Keratinocyte (primary cell): Measurements from ENCODE around the gene PHOSPHO1. TPM values are rescaled to one million over a fixed set of nuclear protein-coding genes. Genes with fewer than 3 reads are reported as not detected.

Experiments
- DNase-seq: peaks from one replicate; pipeline ENCODE4 v3.0.0-alpha.2; 2011; ENCODE audit warnings: low read depth, missing footprints, low spot score
- FAIRE-seq: peaks from 2 replicates; lab custom pipeline; 2011; peaks lifted over from hg19 to GRCh38; lab: Jason Lieb, UNC
- H2AFZ ChIP-seq: 2 replicates; pipeline ENCODE4 v1.6.0; 2012; ENCODE audit warnings: low read length, control low read depth, inconsistent platforms; ENCODE audit not compliant: control insufficient read depth
- H3K27ac ChIP-seq: 2 replicates; pipeline ENCODE4 v1.5.1; 2011; ENCODE audit warnings: low read length; ENCODE audit not compliant: control insufficient read depth, insufficient read depth
- H3K27me3 ChIP-seq: 3 replicates; pipeline ENCODE4 v1.6.0; 2011; ENCODE audit warnings: low read length; ENCODE audit not compliant: control insufficient read depth, insufficient read depth; ENCODE audit errors: extremely low read depth
- H3K36me3 ChIP-seq, 2 experiments: 2 replicates in 1 of 2; 3 replicates in 1 of 2; pipeline ENCODE4 v1.5.1; 2011; ENCODE audit warnings: low read length in 2 of 2, mild to moderate bottlenecking in 1 of 2; ENCODE audit not compliant: control insufficient read depth in 2 of 2, insufficient read depth in 2 of 2; ENCODE audit errors: extremely low read depth in 1 of 2
- H3K4me1 ChIP-seq: 3 replicates; pipeline ENCODE4 v1.5.1; 2011; ENCODE audit warnings: low read length; ENCODE audit not compliant: control insufficient read depth, insufficient read depth; ENCODE audit errors: extremely low read depth
- H3K4me2 ChIP-seq: 3 replicates; pipeline ENCODE4 v1.6.0; 2011; ENCODE audit warnings: low read depth, low read length; ENCODE audit not compliant: control insufficient read depth, insufficient read depth; ENCODE audit errors: extremely low read depth
- H3K4me3 ChIP-seq, 3 experiments: fragments of 200-600 bp in 1 of 3; sonication (generic) in 1 of 3; 2 replicates in 2 of 3; 3 replicates in 1 of 3; pipeline ENCODE4 v1.5.1; 2011 to 2016; ENCODE audit warnings: low read length in 3 of 3, mild to moderate bottlenecking in 3 of 3, control low read depth in 2 of 3, inconsistent platforms in 1 of 3, low read depth in 1 of 3, mixed read lengths in 1 of 3, mixed run types in 1 of 3, moderate library complexity in 1 of 3; ENCODE audit not compliant: control insufficient read depth in 2 of 3, insufficient read depth in 2 of 3; ENCODE audit errors: extremely low read depth in 1 of 3
- H3K79me2 ChIP-seq: 2 replicates; pipeline ENCODE4 v1.6.0; 2012; ENCODE audit warnings: low read length; ENCODE audit not compliant: control insufficient read depth, insufficient read depth
- H3K9ac ChIP-seq: 3 replicates; pipeline ENCODE4 v1.6.0; 2011; ENCODE audit warnings: low read length; ENCODE audit not compliant: control insufficient read depth, insufficient read depth; ENCODE audit errors: extremely low read depth
- H3K9me1 ChIP-seq: 3 replicates; pipeline ENCODE4 v1.6.0; 2011; ENCODE audit warnings: low read length; ENCODE audit not compliant: control insufficient read depth, insufficient read depth; ENCODE audit errors: extremely low read depth
- H3K9me3 ChIP-seq: 2 replicates; pipeline ENCODE4 v1.5.1; 2012; ENCODE audit warnings: low read depth, low read length; ENCODE audit not compliant: control insufficient read depth
- H4K20me1 ChIP-seq: 3 replicates; pipeline ENCODE4 v1.6.0; 2011; ENCODE audit warnings: low read length; ENCODE audit not compliant: control insufficient read depth, insufficient read depth; ENCODE audit errors: extremely low read depth
- EZH2 ChIP-seq: IDR thresholded peaks from one replicate; pipeline ENCODE4 v1.6.1; 2012; ENCODE audit warnings: inconsistent platforms, mild to moderate bottlenecking, low read length, moderate library complexity
- dilution Hi-C: fragments of 300-500 bp; cut with MboI; formaldehyde crosslinking; loops from one replicate; pipeline ENCODE4 v1.7.0; 2020; ENCODE audit warnings: low sequenced_read_pairs; ENCODE audit not compliant: extremely low pct_ligation_motif_present
- polyA plus RNA-seq, 5 experiments: library from polyadenylated mRNA; depleted of rRNA in 3 of 5; stranded (reverse) in 3 of 5; stranded (forward) in 1 of 5; unstranded in 1 of 5; fragments of >200 nt; gene quantifications; 1 replicate in 1 of 5; 2 replicates in 3 of 5; 3 replicates in 1 of 5; pipeline versions ENCODE4 v1.2.1 to v1.2.3, GENCODE V29; 2011 to 2012; ENCODE audit warnings: missing spikeins in 2 of 5, low read depth in 1 of 5, low replicate concordance in 1 of 5
- TF ChIP-seq, protein P1 (sequence below), 3 experiments: IDR thresholded peaks in 1 of 3; conservative IDR thresholded peaks in 1 of 3; optimal IDR thresholded peaks in 1 of 3; 2 replicates in 2 of 3; 3 replicates in 1 of 3; pipeline versions ENCODE3 to v1.5.1; 2011; ENCODE audit warnings: low read length in 3 of 3, mild to moderate bottlenecking in 3 of 3, moderate library complexity in 2 of 3, control low read depth in 1 of 3, inconsistent platforms in 1 of 3; ENCODE audit not compliant: insufficient read depth in 2 of 3; ENCODE audit errors: extremely low read depth in 1 of 3

The PHOSPHO1 gene
- polyA plus RNA-seq, 1 donor (not counting 4 experiments of a cell fraction or from before 2014, with no cell fraction given), result 0.04 TPM

- no peaks in the 10 kb centered on the region for H3K4me1 ChIP-seq
- H3K4me3 ChIP-seq, result no peak overlapping the region
- no peak overlapping the region for H2AFZ ChIP-seq
- H3K27me3 ChIP-seq, result peaks cover 4% of the 10 kb centered on the region
- H3K4me2 ChIP-seq, result no peak overlapping the region
- FAIRE-seq, result no peak
- H4K20me1 ChIP-seq, result no peaks in the 10 kb centered on the region
- no peaks in the 10 kb centered on the region for H3K36me3 ChIP-seq
- H3K9me1 ChIP-seq, result no peaks in the 10 kb centered on the region
- H3K9ac ChIP-seq, result no peak overlapping the region
- no peak for TF ChIP-seq EZH2
- H3K9me3 ChIP-seq, result no peaks in the 10 kb centered on the region
- no peak overlapping the region for H3K27ac ChIP-seq
- DNase-seq, result no peak
- H3K79me2 ChIP-seq, result no peaks in the 10 kb centered on the region
- dilution Hi-C loops, result no loop called here
Observed at GRCh38 chr17:49247944-49248343, 17.4 kb upstream of the PHOSPHO1 start.

DNA sequence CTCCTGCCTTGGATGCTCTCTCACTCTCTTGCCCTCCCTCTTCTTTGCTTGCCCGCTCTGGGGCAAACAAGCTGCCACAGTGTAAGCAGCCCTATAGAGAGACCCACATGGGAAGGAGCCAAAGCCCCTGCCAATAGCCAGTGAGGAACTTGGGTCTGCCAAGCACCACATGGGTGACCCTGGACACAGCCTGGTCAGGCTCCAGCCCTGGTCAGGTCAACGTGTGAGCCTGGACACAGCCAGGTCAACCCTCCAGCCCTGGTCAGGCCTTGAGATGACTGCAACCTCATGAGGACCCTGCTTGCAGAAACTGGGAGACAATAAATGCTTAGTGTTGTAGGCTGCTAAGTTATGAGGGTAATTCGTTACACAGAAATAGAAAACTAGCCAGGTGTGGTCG lies 14.3 kb upstream of the PHOSPHO1 start:
- no peaks in the 10 kb centered on the region for H3K9me1 ChIP-seq
- H3K4me2 ChIP-seq, result no peak overlapping the region
- H4K20me1 ChIP-seq, result no peaks in the 10 kb centered on the region
- H3K79me2 ChIP-seq, result no peaks in the 10 kb centered on the region
- no peak for FAIRE-seq
- no peak overlapping the region for H2AFZ ChIP-seq
- no peak overlapping the region for H3K27ac ChIP-seq
- H3K36me3 ChIP-seq, result no peaks in the 10 kb centered on the region
- dilution Hi-C loops, result no loop called here
- H3K9ac ChIP-seq, result no peak overlapping the region
- TF ChIP-seq, protein P1, sequence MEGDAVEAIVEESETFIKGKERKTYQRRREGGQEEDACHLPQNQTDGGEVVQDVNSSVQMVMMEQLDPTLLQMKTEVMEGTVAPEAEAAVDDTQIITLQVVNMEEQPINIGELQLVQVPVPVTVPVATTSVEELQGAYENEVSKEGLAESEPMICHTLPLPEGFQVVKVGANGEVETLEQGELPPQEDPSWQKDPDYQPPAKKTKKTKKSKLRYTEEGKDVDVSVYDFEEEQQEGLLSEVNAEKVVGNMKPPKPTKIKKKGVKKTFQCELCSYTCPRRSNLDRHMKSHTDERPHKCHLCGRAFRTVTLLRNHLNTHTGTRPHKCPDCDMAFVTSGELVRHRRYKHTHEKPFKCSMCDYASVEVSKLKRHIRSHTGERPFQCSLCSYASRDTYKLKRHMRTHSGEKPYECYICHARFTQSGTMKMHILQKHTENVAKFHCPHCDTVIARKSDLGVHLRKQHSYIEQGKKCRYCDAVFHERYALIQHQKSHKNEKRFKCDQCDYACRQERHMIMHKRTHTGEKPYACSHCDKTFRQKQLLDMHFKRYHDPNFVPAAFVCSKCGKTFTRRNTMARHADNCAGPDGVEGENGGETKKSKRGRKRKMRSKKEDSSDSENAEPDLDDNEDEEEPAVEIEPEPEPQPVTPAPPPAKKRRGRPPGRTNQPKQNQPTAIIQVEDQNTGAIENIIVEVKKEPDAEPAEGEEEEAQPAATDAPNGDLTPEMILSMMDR (optimal IDR thresholded peaks at IDR 0.05 in 1 of 3, IDR thresholded peaks at IDR 0.05 in 1 of 3, conservative IDR thresholded peaks at IDR 0.05 in 1 of 3; ENCODE audit: extremely low read depth in 1 of 3, insufficient read depth in 2 of 3, low read length in 3 of 3), result no peak
- TF ChIP-seq EZH2, result no peak
- no peak for DNase-seq
- peaks cover 4% of the 10 kb centered on the region for H3K27me3 ChIP-seq
- H3K4me3 ChIP-seq, result no peak overlapping the region
- no peaks in the 10 kb centered on the region for H3K9me3 ChIP-seq
- H3K4me1 ChIP-seq, result no peaks in the 10 kb centered on the region

DNA sequence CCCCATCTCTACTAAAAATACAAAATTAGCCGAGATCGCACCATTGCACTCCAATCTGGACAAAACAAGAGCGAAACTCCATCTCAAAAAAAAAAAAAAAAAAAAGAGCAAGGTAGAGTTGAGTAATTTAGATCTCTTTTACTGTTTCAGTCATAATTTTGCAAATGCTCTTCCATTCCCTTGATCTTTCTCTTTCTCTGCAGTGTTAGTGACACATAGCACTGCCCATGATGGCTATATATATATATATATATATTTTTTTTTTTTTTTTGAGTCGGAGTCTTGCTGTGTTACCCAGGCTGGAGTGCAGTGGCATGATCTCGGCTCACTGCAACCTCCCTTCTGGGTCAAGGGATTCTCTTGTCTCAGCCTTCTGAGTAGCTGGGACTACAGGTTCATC lies 12.2 kb upstream of the PHOSPHO1 start:
- no peak for DNase-seq
- H3K27ac ChIP-seq, result no peak overlapping the region
- TF ChIP-seq, protein P1 (optimal IDR thresholded peaks at IDR 0.05 in 1 of 3, IDR thresholded peaks at IDR 0.05 in 1 of 3, conservative IDR thresholded peaks at IDR 0.05 in 1 of 3; ENCODE audit: extremely low read depth in 1 of 3, insufficient read depth in 2 of 3, low read length in 3 of 3), result no peak
- no peak for TF ChIP-seq EZH2
- H3K9me3 ChIP-seq, result no peaks in the 10 kb centered on the region
- dilution Hi-C loops, result no loop called here
- no peak overlapping the region for H3K9ac ChIP-seq
- H3K4me1 ChIP-seq, result no peaks in the 10 kb centered on the region
- no peaks in the 10 kb centered on the region for H3K36me3 ChIP-seq
- no peak overlapping the region for H2AFZ ChIP-seq
- no peaks in the 10 kb centered on the region for H4K20me1 ChIP-seq
- H3K79me2 ChIP-seq, result no peaks in the 10 kb centered on the region
- H3K4me3 ChIP-seq, result no peak overlapping the region
- H3K27me3 ChIP-seq, result peaks cover under 1% of the 10 kb centered on the region
- no peak overlapping the region for H3K4me2 ChIP-seq
- no peak for FAIRE-seq
- no peaks in the 10 kb centered on the region for H3K9me1 ChIP-seq
